Osteocyte (in vitro differentiated cells): ENCODE measurements around the gene EPHA10. TPM values are rescaled to one million over a fixed set of nuclear protein-coding genes. Genes with fewer than 3 reads are reported as not detected.

Experiments used
- DNase-seq: peaks from one replicate; pipeline ENCODE4 v3.0.0; 2021; ENCODE audit warnings: mixed read lengths; ENCODE audit not compliant: unreplicated experiment; ENCODE audit errors: extremely low spot score
- H3K27ac Mint-ChIP-seq: one replicate; pipeline ENCODE4 v1.8.0; 2021; ENCODE audit warnings: mild to moderate bottlenecking, mixed read lengths; ENCODE audit not compliant: unreplicated experiment
- H3K27me3 Mint-ChIP-seq: one replicate; pipeline ENCODE4 v1.8.0; 2021; ENCODE audit warnings: mixed read lengths; ENCODE audit not compliant: unreplicated experiment
- H3K36me3 Mint-ChIP-seq: one replicate; pipeline ENCODE4 v1.8.0; 2021; ENCODE audit warnings: mixed read lengths; ENCODE audit not compliant: unreplicated experiment
- H3K4me1 Mint-ChIP-seq: one replicate; pipeline ENCODE4 v1.8.0; 2021; ENCODE audit warnings: mixed read lengths; ENCODE audit not compliant: unreplicated experiment
- H3K4me3 Mint-ChIP-seq: one replicate; pipeline ENCODE4 v1.8.0; 2021; ENCODE audit warnings: mild to moderate bottlenecking, moderate library complexity, mixed read lengths; ENCODE audit not compliant: unreplicated experiment
- H3K9me3 Mint-ChIP-seq: one replicate; pipeline ENCODE4 v1.8.0; 2021; ENCODE audit warnings: mixed read lengths; ENCODE audit not compliant: unreplicated experiment
- CTCF ChIP-seq: fragments of 200-600 bp; sonication (generic); IDR thresholded peaks from 2 replicates; pipeline ENCODE4 v1.5.0; 2021; ENCODE audit warnings: antibody characterized with exemption, mild to moderate bottlenecking, moderate library complexity
- total RNA-seq: library from RNA; stranded (reverse); gene quantifications from 2 replicates; pipeline ENCODE4 v1.2.1, GENCODE V29; 2021

EPHA10 gene
- total RNA-seq, 1 donor from 2014 or later: not detected

GRCh38 chr1:37666241-37666867, 98.6 kb downstream of the EPHA10 start:
- H3K4me1 Mint-ChIP-seq: peaks cover 4% of the 10 kb centered on the region
- DNase-seq: no peak

More at GRCh38 chr1:37666241-37666867, 98.6 kb downstream of the EPHA10 start:
- no peaks in the 10 kb centered on the region for H3K36me3 Mint-ChIP-seq
- TF ChIP-seq CTCF: no peak
- H3K9me3 Mint-ChIP-seq: no peaks in the 10 kb centered on the region
- no peak overlapping the region for H3K4me3 Mint-ChIP-seq
- no peak overlapping the region for H3K27ac Mint-ChIP-seq
- peaks cover 11% of the 10 kb centered on the region for H3K27me3 Mint-ChIP-seq

Other genes with a start within 250 kb of the EPHA10 start
- 16.1 and 22.4 TPM in 2 replicates for gene SNIP1, start 210.8 kb downstream of the EPHA10 start, total RNA-seq
- 9.4 and 10.5 TPM in 2 replicates for gene DNALI1, start 208.2 kb downstream of the EPHA10 start, total RNA-seq
- 49.2 and 52.3 TPM in 2 replicates for gene GNL2, start 169.2 kb downstream of the EPHA10 start, total RNA-seq
- gene RSPO1, start 130.2 kb downstream of the EPHA10 start, total RNA-seq: not detected in 2 replicates
- gene CDCA8, start 72.6 kb downstream of the EPHA10 start, total RNA-seq: 7.6 and 7.7 TPM in 2 replicates
- gene MANEAL, start 28.7 kb upstream of the EPHA10 start, total RNA-seq: 5.2 TPM in 2 replicates
- 55.0 and 57.0 TPM in 2 replicates for gene C1orf122, start 42.7 kb upstream of the EPHA10 start, total RNA-seq
- gene YRDC, start 43.1 kb upstream of the EPHA10 start, total RNA-seq: 12.7 and 14.3 TPM in 2 replicates
- 14.3 and 16.9 TPM in 2 replicates for gene MTF1, start 94.5 kb upstream of the EPHA10 start, total RNA-seq
- 36.2 and 36.5 TPM in 2 replicates for gene INPP5B, start 181.9 kb upstream of the EPHA10 start, total RNA-seq
- gene SF3A3, start 224.9 kb upstream of the EPHA10 start, total RNA-seq: 51.4 and 55.3 TPM in 2 replicates
- 39.1 and 40.4 TPM in 2 replicates for gene FHL3, start 240.4 kb upstream of the EPHA10 start, total RNA-seq
- gene UTP11, start 247.6 kb upstream of the EPHA10 start, total RNA-seq: 32.6 and 34.4 TPM in 2 replicates